ENCODE data around the gene CGB2.
A peak's percentile ranks its signal among the peaks of the same experiment; 100 is the strongest.
"Not testable (repeated sequence)": the region's sequence is repeated elsewhere in the genome, so short reads cannot be mapped to it uniquely, and the experiment has no call there.

Gene CGB2

DNA sequence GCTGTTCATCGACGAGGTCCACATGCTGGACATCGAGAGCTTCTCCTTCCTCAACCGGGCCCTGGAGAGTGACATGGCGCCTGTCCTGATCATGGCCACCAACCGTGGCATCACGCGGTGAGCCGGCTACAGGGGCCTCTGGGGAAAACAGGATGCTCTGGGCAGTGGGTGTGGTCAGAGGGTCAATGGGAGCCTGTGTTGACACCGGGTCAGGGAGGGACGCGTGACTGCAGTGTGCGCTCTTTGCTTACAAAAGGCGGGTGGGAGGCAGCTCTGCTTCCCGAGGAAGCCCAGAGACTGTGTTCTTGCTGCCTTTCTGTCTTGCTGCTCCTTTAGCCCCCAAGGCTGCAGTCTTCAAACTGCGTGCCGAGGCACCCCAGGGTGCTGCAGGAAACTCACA is 20.5 kb upstream of the CGB2 start:
- DNase-seq: no peak

DNA sequence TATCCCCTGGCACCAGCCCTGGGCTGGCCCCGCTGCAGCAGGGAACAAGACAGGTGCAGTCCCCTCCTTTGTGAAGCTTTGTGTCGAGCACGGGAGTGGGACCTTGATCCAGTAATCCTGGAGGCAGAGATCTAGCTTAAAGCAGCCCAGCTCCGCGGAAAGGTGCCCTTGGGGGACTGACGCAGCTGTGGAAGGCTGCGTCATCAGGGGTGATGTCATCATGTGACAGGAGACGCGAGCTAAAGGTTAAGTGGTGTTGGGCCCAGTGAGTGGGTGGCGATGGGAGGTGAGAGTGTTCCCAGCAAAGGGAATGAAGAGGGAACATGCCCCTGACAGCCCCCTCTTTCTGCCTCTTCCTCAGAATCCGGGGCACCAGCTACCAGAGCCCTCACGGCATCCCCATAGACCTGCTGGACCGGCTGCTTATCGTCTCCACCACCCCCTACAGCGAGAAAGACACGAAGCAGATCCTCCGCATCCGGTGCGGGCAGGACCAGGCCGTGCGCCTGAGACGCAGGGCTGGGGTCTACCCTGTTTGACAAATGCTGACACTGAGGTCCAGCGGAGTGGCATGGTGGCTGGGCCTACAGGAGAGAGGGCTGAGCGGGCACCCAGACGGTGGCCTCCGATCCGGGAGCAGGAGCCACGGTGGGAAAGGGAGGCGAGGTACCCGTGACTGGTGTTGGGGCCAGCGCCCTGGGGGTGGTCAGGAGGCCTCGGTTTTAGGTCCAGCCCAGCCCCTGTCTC is 17.4 kb upstream of the CGB2 start:
- no peak for DNase-seq

GRCh38 chr19:49014870-49015255 is 16.8 kb upstream of the CGB2 start:
- no peak for DNase-seq

DNA sequence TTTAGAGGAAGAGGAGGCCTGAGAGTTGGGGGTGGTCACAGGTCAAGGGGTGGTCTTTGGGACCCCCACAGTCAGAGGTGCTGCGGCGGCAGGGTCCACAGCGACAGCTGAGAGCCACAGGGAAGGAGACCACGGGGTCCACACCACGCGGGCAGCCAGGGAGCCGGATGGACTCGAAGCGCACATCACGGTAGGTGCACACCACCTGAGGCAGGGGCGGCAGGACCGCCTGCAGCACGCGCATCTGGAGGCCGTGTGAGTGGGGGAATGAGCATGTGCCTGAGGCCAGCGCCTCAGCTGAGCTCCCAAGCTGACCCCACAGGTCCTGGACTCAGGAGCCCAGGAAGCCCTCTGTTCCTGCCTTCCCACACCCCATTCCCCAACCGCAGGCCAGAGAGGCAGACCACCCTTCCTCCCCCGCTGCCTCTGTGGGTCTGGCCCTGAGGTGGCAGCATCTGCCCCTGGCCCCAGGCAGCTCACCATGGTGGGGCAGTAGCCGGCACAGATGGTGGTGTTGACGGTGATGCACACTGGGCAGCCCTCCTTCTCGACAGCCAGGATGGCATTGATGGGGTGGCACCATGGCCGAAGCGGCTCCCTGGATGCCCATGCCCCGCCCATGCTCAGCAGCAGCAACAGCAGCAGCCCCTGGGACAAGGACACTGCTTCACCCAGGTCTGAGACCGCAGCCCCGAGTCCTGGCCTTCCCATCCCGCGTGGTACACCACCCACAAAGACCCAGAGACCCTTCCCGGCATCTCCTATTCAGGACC is 15.4 kb upstream of the CGB2 start:
- DNase-seq: no peak

DNA sequence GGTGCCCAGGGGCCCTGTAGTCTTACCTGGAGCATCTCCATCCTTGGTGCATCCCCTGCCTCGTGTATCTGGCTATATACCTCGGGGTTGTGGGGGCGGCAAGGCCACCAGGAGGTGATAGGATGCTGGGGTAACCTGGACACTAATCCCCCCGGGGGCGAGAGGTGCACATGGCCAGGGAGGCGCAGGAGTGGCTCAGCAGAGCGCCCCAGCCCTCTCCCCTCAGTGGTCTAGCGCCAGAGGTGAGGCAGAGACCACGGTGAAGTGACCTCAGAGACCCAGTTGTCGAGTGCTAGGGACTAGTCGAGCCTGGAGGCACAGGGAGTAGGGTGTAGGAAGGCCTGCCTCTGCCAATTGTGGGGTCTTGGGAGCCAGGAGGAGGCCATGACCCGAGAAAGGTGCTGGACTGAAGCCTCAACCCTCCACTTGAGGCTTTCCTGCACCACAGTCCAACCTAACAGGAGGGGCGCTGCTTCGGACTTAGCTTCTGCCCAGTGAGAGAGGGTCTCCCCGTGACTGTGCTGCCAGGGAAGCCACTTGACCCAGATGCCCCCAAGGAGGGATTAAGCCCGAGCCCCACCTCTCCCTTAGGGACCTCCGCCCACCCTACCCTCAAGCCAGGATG is 14.5 kb upstream of the CGB2 start, which contains the start of gene LHB:
TSS of gene LHB (minus strand) at position 51 of the 625 bp plus-strand sequence. CDS start at position 41, 10 bp downstream.
- no peak for DNase-seq

DNA sequence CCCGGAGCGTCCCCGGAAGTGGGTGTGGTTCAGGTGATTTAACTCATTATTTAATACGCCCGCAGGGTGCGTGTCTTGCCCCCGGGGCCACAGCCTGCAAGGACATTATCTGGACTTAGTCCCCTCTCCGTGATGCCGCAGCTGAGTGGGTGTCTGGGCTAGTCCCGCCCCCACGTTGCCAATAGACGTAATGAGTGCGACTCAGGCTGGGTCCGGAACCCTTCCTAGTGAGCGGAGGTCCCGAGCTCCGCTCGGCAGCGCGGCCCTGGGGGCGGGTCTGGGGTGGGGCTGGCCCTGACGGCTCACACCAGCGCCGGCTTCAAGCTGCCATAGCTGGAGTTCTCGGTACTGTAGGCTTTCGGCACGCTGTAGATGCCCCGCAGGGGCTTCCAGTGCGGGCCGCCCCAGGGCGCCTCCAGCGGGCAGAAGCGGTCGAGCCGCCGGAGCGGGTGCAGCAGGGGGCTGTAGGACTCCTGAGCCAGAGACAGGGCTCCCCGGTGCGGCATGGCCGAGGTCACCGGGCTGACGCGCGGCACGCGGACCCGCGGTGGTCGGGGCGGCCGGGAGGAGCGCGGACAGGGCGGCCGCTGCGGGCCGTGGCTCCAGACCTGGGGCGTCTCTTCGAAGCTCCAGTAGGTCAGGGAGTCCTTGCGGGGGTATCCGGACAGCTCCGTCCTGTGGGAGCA is 13.9 kb upstream of the CGB2 start:
- DNase-seq: peak; percentile 77

DNA sequence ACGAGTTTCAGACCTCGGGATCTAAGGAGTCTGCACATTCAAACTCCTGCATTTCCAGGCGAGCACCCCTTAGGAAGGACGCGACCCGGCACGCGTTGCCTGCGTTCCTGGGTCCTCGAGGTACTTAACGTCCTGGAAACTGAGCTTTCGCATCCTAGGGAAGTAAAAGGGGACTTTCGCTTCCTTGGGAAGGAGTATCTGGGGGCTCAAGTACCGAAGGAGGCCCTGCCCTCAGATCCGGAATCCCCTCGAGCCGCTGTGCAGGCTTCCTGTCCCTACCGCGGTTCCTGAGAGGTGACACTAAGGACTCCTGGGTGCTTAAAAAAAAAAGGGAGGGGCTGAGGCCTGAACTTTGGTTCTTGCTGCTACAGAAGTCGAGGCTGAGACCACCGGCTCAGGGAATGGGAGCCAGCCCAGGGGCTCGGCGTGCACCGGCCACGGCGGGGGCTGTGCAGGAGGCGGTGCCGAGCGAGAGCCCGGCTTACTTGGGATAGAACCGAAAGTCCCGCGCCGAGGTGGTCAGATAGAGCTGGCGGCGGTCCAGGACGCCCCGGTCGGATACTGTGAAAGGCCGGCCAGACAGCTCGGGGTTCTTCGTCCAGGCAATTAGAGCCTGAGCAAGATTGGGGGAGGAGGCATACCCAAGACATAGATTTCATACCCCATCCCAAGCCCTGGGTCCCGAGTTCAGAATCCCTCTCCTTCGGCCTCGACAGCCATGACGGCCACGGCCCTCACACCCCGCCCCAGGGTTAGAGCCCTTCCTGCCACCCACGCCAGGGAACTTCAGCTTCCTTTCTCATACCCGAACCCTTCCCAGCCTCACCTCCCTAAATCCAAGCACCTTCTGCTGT is 13.1 kb upstream of the CGB2 start:
- peak; percentile 47 for DNase-seq

- DNase-seq: peak; percentile 71
Measured at GRCh38 chr19:49019242-49019932, 12.3 kb upstream of the CGB2 start.

- DNase-seq: no peak
Measured at GRCh38 chr19:49020342-49020741, 11.3 kb upstream of the CGB2 start.

- DNase-seq: peak; percentile 18
Measured at GRCh38 chr19:49020931-49021895, 10.5 kb upstream of the CGB2 start.

DNA sequence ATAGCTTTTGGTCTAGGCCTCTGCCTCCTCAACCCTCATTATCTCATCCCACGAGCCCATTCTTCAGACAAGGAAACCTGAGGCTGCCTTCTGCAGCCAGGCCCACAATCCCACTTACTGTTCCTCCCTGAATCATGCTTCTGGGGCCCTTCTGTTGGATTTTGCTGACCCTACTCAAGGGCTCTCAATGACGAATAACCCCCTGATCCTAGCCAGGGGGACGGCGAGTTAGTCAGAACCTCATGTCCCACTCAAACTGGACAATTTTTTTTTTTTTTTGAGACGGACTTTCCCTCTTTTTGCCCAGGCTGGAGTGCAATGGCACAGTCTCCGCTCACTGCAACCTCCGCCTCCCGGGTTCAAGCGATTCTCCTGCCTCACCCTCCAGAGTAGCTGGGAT is 9.6 kb upstream of the CGB2 start:
- DNase-seq: no peak

DNA sequence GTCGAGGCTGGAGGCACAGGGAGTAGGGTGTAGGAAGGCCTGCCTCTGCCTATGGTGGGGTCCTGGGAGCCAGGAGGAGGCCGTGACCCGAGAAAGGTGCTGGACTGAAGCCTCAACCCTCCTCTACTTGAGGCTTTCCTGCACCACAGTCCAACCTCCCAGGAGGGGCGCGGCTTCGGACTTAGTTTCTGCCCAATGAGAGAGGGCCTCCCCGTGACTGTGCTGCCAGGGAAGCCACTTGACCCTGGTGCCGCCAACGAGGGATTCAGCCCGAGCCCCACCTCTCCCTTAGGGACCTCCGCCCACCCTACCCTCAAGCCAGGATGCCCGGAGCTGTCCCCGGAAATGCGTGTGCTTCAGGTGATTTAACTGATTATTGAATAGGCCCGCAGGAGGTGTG is 7.5 kb upstream of the CGB2 start, which contains the start of gene CGB3:
TSS of gene CGB3 (minus strand) at position 101 of the 400 bp plus-strand sequence. CDS start 362 bp downstream, outside the sequence.
- DNase-seq: not testable (repeated sequence)

GRCh38 chr19:49025088-49025487 is 6.6 kb upstream of the CGB2 start:
- not testable (repeated sequence) for DNase-seq

GRCh38 chr19:49025599-49025998 is 6.1 kb upstream of the CGB2 start:
- DNase-seq: not testable (repeated sequence)

- DNase-seq: not testable (repeated sequence)
Measured at GRCh38 chr19:49028686-49029085, 3.0 kb upstream of the CGB2 start.

DNA sequence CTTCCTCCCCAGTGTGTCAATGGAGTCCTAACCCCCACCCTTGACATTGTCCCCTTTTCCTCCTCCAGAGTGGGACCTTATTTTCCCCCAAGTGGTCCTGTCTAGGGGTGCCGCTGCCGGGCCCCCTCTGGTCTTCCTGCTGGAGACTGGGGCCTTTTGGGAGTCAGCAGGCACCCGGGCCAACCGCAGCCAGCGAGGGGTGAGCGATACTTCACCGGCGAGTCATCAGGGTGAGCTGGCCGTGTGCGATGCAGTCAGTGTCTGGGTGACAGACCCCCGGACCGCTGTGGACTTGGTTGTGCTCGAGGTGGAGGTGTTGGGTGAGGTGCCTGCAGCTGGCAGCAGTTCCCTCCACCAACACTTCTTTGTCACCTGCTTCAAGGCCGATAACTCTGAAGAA is 1.9 kb upstream of the CGB2 start:
- DNase-seq: not testable (repeated sequence)

DNA sequence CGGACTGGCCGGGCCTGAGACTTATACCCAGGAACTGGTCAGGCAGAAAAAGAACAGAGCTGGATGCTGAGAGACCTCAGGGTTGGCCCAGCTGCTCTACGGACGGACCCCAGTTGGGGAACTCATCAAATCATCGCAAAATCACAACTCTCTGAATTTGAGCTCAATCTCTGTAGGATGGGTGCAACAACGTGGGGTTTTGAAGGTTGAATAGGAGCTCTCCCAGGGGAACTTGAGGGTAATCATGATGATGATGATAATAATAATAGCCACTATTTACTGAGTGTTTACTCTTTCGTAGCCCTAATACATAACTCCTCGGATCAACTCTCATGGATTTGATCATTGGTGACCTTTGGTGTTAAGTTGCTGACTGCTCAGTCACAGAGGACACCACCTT is 1.4 kb upstream of the CGB2 start:
- DNase-seq: not testable (repeated sequence)

GRCh38 chr19:49036815-49037214 is 5.1 kb downstream of the CGB2 start, which contains the start of gene CGB1:
TSS of gene CGB1 (minus strand) at chr19:49036895. CDS start at chr19:49036711, 184 bp downstream.
- DNase-seq: peak; percentile 63

DNA sequence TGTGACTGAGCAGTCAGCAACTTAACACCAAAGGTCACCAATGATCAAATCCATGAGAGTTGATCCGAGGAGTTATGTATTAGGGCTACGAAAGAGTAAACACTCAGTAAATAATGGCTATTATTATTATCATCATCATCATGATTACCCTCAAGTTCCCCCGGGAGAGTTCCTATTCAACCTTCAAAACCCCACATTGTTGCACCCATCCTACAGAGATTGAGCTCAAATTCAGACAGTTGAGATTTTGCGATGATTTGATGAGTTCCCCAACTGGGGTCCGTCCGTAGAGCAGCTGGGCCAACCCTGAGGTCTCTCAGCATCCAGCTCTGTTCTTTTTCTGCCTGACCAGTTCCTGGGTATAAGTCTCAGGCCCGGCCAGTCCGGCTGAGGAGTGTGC is 6.4 kb downstream of the CGB2 start:
- DNase-seq: not testable (repeated sequence)
